Activated T-cell treated with anti-CD3 and anti-CD28 coated beads for 48 hours (primary cell): ENCODE results near the gene TBC1D5.
"Not testable (repeated sequence)": the region's sequence is repeated elsewhere in the genome, so short reads cannot be mapped to it uniquely, and the experiment has no call there.

Experiments used
- DNase-seq: peaks from one replicate; pipeline ENCODE4 v3.0.0-alpha.2; 2020; ENCODE audit warnings: low read depth

TBC1D5 gene

GRCh38 chr3:17749705-17750293, 7.4 kb upstream of the TBC1D5 start:
- DNase-seq, result no peak

DNA sequence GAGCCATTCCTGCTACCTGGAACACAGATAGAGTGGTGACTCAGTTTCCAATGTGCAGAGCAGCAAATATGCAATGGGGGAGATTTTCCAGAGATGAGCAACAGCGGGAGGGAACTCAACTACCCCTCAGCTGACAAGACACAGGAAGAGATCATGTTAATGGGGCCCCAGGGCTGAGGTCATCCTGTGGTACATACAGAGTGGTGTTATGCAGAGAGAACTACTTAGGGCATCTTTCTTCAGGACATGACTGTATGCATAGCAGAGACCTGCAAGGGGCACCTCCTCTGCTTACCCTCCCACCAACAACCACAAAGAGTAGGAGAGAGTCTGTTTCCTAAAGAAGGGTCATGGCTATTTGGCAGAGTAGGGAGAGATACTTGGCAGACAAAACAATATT, 6.8 kb upstream of the TBC1D5 start:
- no peak for DNase-seq

- no peak for DNase-seq
Observed at GRCh38 chr3:17747890-17748247, 5.4 kb upstream of the TBC1D5 start.

DNA sequence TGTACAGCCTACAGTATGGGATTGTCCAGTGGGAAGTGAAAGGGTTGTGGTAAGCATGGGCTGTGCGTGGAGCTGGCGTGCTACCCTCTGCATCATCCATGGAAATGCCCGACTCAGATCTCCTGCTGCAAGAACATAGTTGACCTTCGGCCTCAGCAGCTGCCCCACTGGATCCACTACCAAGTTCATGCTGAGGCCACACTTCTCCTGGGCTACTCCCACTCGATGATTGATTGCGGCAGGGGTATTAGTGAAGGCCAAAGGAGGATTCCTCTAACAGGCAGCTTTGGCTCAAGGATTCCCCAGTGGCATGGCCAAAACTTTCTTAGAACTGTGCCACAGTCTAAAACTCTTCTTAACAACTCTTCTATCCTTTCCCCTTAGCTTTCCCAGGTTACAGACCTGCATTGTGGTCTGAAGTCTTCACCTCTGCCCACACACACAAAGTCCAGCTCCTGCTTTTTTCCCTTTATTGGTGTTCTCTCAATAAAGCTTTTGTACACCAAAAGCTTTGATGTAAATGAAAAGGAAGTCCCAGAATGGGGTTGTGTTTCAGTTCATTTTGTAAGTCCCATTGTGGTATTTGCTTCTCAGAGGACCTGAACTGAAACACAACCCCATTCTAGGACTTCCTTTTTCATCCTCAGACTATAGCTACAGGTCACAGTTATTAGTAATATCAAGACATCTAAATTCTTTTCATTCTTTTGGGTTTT, 4.9 kb upstream of the TBC1D5 start:
- no peak for DNase-seq

- DNase-seq, result no peak
Observed at GRCh38 chr3:17745894-17746293, 3.5 kb upstream of the TBC1D5 start.

DNA sequence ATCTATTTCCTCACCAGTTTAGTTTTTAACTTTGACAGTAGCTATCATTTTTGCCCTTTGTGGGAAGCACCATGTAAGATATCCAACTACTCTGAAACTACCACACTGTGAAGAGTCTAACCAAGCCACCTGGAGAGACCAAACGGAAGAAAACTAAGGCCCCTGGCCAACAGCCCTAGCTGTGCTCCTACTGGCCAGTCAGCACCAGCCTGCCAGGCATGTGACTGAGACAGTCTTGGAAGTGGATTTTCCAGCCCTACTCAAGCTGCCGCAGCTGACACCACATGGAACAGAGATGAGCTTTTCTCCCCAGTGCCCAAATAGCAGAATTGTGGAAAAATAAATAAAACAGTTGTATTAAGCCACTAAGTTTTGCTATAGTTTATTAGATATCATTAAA, 2.9 kb upstream of the TBC1D5 start:
- no peak for DNase-seq

DNA sequence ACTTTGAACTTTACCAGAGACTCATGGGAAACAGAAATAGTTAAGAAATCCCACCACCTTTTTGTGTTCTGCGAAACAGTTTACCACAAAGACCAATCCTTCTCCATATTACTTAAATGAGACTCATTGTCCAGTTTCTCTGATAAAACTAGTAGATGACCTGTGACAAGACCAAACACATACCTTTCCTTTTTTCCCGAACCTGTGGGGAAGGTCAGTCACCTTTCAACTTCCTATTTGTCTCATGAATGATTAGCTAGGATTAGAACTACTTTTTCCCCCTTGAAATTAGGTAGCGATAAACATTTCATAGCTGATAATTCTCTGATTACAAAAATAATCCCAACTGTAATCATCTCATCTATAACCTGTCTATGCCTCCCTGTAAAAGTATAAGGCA, 2.3 kb upstream of the TBC1D5 start:
- DNase-seq, result no peak

DNA sequence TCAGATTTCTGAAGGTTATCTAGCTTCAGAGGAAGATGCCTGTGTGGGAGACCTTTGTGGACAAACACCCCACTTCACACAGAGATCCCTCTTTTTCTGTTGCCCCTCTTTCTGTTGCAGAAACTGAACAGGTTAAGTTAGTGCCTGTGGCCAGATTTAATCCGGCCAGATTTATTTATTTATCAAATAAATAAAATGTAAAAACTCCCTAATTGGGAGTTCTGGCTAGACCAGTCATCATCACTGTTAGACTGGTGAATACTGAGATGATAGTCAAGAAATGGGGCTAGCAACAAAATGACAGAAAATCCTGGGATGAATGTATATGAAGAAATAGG, 1.2 kb upstream of the TBC1D5 start:
- no peak for DNase-seq

DNA sequence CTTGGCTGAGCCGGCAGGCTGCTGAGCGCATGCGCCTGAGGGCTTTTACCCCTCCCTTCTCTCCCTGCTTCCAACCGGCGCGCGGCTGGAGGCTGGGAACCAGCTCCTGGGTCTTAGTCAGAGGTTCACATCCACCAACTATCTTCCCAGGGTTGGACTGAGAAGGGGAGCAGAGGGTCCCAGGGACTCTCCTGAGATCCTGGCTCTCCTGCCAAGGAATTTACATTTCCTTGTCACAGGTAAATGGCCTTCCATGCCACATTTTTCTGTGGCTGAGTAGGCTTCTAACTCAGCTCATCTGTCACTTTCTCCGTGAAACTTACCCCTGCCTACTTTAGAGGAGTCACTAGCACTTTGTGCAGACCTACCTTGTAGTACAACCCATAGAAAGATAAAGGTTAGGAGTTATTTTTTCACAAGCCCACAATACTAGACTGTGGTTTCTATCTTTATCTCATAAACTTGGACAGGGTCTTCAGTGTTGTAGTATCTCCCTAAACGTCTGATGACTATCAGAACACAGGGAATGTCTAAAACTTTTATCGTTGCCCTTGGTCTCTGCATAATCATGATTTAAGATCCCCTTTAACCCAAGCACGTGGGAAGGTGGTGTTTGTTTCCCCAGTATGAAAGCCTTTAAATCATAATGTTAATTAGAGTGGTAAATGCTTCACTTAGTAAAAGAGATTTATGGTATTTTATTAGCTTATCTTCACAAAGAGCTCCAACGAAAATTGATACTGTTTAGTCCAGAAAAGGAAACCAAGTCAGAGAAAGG, 638 bp upstream of the TBC1D5 start:
- no peak for DNase-seq

- no peak for DNase-seq
Observed at GRCh38 chr3:17741621-17742101, 770 bp downstream of the TBC1D5 start.

DNA sequence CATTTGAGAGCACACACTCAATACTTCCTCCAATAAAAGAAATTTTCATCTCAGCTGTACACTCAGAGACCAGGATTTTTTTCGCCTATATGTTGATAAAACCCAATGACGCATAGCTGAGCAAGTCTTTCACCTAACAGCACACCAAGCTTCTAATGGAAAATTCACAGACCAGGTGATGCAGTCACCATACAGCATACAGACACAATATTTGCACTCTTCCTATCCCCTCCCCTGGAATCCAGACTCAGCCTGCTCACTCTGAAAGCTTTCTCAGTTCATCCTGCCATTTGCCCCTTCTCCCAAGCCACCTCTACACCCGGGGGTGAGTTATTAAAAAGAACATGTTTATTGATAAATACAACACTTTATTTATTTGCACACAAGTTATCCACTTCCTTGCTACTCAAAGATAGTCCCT, 1.7 kb downstream of the TBC1D5 start:
- DNase-seq, result no peak

GRCh38 chr3:17738921-17739320, 3.5 kb downstream of the TBC1D5 start:
- no peak for DNase-seq

DNA sequence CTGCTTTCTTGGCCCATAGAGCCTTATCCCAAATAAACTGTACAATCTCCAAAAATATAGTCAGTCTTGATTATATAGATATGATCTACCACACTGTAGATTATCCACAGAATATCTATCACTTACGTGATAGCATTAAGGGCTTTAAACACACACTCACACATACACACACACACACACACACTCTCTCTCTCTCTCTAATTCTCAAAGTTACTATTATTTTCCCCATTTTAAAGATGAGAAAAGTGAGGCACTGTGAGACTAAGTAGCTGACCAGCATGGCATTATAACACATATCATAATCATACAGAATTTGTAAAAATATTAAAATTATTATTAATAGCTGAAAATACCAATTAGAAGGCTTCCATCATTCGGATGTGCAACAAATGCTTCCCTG, 4.2 kb downstream of the TBC1D5 start:
- no peak for DNase-seq

DNA sequence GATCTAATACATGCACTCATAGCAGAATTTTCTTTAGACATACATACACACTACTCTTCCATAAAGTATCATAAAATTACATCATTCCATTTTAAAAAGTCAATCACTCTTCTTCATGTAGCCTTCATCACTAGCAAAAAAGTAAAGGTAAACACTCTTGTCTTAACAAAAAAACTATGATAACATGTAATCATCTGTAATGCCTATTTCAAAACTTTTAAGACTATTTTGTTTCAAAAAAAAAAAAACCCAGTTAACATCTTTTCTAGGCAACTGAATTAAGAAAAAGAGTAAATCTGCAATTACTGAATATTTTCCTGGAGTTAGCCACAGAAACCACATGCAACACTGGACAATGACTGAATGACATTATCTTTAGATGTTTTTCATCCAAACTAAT, 4.8 kb downstream of the TBC1D5 start:
- DNase-seq, result no peak

- not testable (repeated sequence) for DNase-seq
Observed at GRCh38 chr3:17735362-17735761, 7.1 kb downstream of the TBC1D5 start.

DNA sequence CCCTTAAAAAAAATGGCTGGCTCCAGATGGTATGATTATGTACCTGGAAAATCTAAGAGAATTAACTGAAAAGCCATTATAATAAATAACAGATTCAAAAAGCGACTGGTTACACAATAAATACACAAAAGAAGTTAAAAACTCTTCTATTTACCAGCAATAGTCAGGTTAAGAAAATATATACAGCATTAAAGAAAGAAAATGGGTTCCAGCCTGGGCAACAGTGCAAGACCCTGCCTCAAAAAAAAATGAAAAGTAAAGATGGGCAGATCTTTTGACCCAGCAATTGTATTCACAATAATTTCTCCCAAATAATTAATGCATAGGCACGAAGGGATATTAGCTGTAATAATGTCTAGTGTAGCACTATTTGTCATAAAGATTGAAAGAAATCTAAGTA, 8.7 kb downstream of the TBC1D5 start:
- DNase-seq, result no peak

DNA sequence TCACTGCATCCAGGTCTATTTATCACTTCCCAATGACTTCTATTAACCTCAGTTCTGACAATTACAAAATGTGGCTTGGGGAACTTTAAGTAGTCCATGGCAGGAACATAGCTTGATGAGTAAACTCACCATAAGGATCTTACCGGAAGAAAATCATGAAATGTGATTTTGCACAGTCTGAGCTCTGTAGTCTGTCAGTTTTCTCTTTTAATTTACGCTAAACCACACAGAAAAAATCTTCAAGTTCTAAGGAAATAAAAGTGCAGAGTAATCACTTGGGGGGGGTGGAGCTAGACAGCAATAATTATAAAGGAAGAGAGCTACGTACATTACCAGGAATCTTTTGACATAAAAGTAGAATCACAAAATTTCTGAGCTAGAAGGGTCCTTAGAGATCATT, 9.2 kb downstream of the TBC1D5 start:
- no peak for DNase-seq

- no peak for DNase-seq
Observed at GRCh38 chr3:17730318-17730967, 12.0 kb downstream of the TBC1D5 start.

GRCh38 chr3:17726313-17726712, 16.1 kb downstream of the TBC1D5 start:
- no peak for DNase-seq

- DNase-seq, result not testable (repeated sequence)
Observed at GRCh38 chr3:17725844-17726243, 16.6 kb downstream of the TBC1D5 start.

DNA sequence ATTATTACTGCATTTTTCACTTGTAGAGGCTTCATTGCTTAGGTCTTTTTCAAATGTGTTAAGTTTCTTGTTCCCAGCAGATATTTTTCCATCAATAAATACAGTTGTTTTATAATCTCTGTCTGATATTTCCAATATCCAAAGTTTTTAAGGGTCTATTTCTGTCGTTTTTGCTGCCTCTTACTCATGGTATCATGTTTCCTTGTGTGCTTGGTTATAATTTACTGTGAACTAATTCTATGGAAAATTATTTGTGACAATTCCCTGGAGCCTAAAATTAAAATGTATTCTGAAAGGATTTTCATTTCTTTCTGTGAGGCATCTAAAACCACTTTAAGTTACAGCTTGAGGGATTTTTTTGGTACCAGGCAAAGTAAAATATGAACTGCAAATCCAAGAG, 17.5 kb downstream of the TBC1D5 start:
- no peak for DNase-seq

DNA sequence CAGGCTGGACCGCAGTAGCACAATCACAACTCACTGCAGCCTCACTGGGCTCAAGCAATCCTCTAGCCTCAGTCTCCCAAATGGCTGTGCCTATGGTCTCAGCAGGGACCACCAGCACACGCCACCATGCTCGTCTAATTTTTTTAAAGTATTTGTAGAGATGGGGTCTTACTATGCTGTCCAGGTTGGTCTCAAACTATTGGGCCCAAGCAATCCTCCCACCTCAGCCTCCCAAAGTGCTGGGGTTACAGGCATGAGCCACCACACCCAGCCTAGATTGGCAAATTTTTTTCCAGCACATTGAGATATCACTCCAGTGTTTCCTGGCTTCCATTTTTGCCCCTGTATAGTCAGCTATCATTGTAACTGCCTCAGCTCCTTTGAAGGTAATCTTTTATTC, 18.3 kb downstream of the TBC1D5 start:
- no peak for DNase-seq

DNA sequence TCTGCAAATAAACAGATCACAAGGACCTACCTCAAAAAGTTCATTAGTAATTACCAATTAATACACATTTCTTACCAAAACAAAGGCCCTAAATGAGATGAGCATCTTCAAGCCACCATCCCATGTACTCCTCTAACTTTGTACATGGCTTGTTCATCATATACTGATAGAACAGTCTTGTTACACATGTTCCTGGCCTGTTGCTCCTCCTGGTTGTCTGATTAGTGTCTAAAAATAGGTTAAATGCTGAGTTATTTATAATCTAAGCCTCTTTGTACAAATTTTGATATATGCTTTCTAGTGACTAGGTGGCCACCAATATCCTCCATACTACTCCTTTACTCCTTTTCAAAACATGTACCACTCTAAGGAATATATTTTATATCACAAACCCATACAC, 25.0 kb downstream of the TBC1D5 start:
- DNase-seq, result no peak
